T1000 (cell line): ENCODE data around the gene TAOK1.
A peak's percentile ranks its signal among the peaks of the same experiment; 100 is the strongest.

Experiments
- DNase-seq: peaks from one replicate; lab custom pipeline; 2025; ENCODE audit warnings: mixed read lengths; lab: John Stamatoyannopoulos, UW

Gene TAOK1

DNA sequence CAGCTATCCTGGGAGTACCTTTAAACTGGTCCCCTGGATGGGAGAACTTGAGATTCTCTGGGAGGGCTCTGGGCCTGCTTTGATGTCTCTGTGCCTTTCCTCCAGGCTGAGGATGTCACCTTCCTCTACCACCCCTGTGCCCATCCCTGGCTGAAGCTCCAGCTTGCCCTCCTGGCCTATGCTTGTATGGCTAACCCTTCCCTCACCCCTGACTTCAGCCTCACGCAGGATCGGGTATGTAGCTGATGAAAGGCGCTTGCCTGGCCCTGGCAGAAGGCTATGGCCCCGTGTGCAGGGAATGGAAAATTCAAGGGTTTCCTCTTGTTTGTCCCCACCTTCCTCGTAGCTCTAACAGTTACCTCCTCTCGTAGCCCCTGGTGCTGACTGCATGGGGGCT lies 181.3 kb downstream of the TAOK1 start:
- DNase-seq, result no peak

DNA sequence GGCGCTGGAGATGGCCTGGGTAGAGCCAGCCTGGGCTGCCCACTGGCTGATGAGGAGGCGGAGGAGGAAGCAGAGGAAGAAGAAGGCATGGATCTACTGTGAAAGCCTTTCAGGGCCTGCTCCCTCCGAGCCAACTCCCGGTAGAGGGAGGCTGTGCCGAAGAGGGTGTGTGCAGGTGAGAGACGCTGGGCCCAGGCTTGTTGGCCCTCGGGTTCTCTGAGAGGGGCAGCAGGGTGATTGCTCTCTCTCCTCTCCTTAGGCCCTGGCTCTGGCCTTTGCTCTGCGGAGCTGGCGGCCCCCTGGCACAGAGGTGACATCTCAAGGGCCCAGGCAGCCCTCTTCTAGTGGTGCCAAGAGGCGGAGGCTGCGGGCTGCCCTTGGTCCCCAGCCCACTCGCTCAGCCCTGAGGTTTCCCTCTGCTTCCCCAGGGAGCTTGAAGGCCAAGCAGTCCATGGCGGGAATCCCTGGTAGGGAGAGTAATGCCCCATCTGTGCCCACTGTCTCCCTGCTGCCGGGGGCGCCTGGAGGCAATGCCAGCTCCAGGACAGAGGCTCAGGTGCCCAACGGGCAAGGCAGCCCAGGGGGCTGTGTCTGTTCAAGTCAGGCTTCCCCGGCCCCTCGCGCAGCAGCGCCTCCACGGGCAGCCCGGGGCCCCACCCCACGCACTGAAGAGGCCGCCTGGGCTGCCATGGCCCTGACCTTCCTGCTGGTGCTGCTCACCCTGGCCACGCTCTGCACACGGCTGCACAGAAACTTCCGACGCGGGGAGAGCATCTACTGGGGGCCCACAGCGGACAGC lies 181.9 kb downstream of the TAOK1 start:
- DNase-seq, result no peak

DNA sequence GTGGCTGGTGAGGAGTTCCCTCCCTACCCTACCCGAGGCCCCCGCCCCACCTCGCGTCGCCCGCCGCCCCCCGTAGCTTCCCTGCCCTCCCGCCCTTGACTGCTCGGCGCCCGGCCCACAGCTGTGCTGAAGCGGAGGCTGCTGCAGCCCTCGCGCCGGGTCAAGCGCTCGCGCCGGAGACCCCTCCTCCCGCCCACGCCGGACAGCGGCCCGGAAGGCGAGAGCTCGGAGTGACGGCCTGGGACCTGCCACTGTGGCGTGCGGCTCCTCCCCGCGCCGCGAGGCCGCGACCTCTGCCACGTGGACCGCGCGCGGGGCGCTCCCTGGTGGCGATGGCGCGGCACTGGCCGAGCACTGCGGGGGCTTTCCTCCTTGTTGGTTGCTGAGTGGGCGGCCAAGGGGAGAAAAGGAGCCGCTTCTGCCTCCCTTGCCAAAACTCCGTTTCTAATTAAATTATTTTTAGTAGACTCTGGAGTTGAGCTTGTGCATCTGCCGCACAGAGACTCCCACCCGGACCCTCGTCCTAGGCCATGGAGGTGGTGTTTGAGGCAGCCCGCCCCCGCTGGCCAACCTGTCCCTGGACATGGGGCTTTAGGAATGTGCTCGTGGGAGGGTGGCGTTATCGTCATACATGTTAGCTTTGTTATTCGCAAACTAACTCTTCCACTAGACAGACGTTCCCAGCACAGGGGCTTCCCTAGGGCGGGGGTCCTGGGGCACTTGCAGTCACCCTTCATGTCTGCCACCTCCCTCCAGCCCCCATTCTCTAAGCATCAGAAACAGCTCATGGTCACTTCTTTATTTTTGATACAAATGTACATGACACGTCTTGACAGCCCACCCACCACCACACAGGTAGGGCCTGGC lies 182.8 kb downstream of the TAOK1 start:
- DNase-seq, result no peak

DNA sequence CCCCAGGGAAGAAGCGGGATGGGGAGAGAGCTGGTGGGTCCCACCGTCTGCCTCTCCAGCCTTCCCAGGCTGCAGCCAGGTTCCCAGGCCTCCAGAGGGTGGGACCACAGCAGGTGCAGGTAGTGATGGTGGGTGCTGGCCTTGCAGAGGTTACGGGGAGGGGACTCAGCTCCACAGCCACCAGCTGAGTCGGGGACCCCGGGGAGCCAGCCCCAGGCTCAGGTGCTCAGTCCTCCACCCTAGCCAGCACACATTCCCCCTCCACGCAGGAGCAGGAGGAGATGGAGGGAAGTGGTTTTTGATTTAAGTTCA lies 183.4 kb downstream of the TAOK1 start:
- DNase-seq, result no peak

DNA sequence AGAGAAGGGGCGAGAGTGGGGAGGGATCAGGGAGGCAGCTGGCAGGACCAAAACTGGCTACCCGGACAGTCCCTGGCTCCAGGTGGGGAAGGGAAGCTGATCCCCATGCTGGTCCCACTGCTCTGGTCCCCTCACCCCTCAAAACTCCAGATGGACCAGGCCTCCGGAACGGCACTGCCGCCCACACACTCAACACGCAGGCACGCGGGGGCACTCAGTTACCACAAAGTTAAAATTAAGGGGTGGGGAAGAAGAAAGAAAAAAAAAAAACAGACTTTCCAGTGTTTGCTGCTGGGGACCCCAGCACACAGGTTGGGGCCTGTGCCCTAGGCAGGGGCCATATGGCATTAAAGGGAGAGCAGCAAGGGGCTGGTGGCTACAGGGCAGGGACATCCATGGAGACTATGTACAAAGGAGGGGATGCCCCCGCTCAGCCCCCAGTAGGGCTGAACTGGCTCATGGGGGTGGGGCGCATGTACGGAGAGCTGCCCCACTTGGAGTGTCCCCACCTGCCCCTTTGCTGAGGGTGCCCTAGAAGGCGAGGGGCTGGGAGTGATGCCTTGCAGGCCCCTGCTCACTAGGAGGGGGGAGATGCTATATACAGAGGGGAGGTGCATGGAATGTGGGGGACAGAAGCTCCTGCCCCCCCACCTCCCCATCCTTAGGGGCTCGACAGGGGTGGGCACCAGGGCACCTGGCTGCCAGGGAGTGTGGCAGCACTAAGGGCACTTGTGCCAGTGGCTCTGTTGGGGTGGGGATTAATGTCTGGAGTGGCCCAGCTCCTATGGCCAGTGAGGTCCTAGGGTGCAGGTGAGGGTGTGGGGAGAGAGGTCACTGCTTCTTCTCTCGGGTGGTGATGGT lies 183.9 kb downstream of the TAOK1 start:
- no peak for DNase-seq

DNA sequence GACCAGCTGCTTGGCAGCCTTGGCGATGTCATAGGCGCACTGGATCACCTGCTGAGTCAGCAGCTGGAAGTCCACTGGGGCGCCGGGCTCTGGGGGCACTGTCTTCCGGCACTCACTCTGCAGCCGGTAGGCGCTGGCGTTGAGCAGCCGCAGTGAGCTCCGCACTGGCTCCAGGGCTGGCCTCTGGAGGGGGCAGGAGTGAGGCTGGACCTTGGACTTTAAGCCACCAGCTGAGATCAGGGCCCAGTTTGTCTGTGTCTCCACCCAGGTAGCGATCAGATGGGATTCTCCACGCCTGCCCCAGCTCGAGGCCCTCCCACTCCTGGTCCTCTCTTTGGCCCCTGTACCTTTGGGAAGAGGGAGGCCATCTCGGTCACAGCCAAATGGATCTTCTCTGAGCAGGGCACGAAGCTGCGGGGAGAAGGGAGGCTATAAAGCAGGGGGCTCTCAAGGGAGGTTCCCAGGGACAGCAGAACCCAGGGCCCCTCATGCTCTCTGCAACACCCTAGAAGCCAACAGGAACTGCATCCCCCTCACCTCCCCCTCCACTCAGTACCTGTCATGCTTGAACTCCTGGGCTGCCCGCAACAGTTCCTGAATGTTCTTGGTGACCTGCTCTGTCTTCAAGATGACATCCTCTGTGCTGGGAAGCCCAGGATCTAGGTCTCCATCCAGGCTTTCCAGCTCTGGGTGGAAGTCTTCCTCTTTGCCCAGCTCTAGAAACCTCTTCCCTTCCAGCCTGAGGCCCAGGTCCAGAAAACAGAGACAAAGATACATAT lies 184.8 kb downstream of the TAOK1 start:
- no peak for DNase-seq

DNA sequence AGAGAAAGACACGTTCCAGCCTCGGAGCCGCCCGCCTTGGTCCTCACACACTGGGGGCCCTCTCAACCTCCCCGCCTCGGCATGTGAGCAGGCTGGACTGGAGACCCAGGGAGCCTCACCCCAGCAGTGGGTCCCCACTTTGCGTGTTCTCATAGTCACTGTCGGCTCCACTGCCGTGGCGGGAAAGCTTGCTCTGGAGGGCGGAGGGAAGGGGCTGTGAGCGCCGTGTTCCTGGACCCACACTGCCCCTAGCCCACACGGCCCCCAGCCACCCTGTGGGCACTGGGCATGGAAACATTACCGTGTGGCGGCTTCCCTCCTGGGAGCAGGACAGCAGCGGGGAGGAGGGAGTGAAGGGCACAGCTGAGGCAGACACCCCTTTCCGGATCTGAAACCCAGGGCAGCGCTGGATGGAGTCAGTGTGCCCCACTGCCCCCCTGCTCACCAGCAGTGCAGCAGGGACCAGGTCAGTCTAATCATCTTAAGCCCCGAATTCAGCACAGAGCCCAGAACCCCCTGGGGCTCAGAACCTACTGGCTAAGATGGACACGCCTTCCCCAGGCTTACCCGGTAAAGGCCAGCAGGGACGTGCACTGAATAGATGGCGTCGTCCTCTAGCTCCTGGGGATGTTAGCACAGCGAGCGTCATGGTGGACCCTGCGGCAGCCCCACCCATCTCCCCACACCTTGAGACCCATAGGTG lies 185.5 kb downstream of the TAOK1 start:
- DNase-seq, result no peak

DNA sequence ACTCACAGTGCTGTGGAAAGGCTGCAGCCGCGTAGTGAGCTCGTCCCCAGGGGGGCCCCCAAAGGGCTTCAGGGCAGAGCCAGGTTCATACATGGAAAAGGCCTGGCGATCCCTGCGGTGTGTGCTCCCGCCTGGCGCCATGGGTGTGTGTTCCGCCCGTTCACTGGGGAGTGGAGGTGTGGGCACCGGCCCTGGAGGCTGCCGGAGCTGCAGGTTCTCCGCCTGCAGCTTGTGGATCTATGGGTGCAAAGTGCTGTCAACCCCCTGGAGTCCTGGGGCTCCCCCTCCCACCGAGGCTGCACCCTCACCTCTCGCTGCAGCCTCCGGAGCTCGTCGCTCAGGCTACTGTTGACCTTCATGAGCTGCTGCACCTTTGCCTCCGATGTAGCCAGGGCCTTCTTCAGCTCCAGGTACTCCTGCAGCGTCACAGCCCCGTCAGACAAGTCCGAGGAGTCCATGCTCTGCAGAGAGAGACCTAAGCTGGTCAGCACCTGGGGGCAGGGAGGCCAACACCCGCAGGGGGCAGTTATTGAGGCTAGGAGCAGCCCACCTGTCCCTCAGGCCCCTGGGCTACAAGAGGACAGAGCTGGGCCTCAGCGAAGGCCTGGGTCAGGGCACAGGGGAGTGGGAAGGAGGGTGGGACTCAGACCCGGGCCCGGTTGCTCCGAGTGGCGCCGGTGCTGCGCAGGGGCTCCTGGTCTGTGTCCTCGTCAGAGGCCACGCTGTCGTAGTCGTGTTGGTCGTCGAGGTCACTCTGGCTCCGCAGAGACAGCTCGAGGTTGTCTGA lies 186.2 kb downstream of the TAOK1 start:
- DNase-seq, result no peak

DNA sequence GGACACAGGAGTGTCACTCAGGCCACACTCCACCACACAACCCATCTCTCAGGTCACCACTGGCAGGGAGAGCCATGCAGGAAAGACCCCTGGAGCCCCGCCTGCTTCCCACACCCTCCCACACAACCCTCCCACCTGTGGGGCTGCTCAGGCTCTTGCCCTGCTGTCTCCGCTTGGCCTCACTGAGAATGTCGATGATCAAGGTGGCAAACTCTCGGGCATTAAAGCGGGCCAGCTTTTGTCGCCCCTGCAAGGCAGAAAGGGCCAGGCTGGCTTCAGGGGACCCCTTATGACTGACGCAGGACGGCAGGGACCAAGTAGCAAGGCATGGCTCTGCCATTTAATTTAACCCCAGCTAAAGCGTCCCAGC lies 186.8 kb downstream of the TAOK1 start:
- no peak for DNase-seq

DNA sequence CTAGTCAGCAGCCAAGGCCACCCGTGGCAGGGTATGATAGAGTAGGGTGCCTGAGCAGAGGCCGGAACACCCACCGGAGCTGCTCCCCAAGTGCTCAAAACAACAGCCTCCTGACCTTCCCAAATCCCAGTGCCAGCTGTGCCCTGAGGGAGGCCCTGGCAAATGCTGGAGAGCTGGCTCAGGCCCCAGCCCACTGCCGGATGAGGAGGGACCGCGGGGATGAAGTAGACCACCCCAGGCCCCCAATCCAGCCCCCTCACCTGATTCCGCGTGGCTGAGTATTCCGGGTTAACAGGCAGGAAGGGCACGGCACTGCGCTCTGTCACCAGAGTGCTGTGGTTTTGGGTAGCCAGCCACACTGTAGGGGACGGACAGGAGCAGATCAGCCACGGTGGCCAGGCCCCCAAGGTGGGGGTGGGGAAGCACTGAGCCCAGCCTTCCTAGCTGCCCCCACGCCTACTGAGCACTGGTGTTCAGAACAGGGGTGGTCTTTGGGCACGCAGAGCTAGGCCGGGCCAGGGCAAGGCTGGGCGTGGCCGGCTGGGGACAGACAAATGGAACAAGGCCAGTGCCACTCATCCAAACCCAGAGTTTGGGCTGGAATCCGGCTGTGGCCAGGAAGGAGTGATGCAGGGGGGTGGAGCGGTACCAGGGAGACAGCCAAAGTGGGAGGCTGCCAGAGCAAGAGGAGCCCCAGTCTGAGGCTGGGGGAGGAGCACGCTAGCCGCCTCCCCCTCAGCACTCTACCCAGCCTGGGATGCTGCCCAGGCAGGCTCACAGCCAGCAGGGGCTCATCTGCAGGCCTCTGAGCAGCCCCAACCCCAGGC lies 187.4 kb downstream of the TAOK1 start:
- DNase-seq, result no peak

DNA sequence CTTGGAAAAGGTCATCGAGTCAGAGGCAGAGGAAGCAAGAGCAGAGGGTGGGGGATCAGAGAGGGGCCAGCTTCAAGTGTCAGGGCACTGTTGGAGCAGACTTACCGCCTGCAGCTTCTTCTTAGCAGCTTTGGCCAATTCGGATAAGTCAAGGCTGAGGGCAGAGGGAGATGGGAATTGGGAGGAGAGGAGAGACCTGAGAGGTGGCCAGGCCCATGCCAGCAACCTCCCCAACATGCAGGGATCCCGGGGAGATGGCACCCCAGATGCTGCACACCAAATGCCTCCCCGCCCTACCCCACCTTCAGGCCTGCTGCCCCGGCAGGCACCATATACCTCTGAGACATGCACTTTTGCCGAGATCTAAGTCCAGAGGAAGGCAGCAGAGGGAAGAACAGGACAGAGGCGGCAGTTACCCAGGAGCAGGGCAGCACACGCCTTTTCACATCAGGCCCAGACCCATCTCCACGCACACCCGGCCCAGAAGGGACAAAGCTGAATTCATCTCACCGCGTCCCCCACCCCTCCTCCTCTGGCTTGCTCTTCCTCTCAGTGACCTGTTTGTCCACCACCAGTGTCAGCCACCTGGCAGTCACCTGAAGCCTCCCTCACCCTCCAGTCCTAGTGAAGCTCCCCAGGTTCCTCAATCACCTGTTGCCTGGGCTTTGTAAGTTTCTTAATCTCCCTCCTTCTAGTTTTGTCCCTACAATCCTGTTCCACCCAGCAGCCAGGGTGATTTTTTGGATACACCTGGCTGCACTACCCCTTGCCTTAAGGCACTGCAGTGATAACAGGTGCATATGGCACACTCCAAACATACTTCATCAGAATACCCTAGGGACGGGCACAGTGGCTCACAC lies 188.7 kb downstream of the TAOK1 start:
- DNase-seq, result no peak

DNA sequence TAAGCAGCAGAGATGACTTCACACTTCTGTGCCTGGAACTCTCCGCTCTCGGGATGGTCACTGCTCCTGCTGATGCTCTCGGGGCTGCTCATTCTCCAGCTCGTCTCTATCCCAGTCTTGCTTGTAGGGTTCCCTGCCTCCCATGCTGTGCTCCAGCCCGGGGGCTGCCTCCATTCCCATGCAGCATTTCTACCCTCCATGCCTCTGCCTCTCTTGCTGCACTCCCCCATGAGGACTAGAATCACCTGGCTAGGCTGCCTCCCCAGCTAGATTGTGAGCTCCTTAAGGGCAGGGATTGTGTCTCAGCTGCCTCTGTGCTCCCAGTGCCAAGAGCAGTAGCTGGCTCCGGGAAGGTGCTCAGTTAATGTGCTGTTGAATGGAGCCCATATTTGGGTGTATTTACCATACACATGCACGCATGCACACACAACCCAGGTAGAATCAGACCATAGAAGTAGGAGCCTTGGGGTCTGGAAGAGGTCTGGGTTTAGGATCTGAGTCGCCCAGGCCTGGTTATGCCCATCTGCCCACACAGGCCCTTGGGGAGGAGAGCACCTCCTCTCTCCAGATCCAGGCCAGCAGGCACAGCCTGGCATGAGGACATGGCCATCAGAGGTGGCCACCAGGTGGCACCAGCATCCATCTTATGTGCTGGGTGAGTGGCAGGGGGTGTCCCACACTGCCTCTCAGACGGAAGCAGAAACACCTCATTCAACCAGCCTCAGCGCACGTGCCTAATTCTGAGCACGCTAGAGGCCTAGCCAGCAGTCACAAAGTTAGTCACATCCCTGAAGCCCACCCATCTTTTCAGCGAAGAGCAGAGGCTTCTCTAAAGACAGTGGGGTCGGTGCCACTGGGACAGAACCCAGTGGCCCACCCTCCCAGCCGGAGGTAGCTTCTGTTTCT lies 190.0 kb downstream of the TAOK1 start:
- peak; percentile 75 for DNase-seq

DNA sequence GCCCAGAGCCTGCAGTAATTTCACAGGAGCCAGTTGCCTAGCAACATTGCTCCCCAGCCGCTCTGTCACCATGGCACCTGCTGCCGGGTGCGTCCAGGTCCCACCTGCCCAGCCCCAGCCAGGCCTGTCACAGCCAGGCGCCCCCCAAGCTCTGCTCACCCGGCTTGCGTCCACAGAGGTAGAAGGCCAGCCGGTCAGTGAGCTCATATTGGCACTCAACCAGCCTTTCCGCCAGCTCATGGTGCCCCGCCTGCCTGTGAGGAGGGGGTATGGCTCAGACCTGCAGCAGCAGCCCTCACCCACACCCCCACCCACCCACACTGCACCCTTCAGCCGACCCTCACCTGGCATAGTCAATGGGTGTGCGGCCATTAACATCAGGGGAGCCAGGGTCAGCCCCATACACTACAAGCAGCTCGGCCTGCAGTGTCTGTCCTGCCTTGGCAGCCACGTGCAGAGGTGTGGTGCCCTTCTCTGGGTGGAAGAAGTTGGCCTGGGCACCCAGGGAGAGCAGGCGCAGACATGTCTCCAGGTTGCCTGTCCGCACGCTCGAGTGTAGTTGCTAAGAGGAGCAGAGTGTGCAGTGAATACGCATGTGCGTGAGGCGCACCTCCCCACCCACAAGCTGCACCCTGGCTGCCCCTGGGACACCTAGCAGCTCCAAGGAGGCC lies 191.6 kb downstream of the TAOK1 start:
- no peak for DNase-seq

DNA sequence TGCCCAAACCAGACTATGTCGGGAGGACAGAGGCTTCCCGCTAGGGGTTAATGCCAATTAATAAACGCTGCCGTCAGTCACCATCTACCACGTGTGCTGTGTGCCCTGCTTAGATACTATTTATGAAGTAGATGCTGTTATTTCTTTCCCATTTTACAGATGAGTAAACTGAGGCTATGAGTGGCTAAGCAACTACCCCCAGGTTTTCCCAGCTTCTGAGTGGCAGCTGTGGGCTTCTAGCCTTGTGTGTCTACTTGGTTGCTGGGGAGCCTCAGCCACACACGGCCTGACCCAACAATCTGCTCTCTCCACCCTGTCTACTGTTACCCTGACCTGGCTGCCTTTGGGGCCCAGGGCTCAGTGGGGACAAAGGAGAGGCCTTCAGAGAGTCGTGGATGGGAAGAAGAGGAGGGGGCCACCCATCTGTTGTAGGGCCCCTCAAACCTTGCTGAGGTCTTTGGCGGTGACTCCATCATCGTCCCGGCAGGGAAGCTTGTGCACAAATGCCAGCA lies 192.1 kb downstream of the TAOK1 start:
- no peak for DNase-seq

DNA sequence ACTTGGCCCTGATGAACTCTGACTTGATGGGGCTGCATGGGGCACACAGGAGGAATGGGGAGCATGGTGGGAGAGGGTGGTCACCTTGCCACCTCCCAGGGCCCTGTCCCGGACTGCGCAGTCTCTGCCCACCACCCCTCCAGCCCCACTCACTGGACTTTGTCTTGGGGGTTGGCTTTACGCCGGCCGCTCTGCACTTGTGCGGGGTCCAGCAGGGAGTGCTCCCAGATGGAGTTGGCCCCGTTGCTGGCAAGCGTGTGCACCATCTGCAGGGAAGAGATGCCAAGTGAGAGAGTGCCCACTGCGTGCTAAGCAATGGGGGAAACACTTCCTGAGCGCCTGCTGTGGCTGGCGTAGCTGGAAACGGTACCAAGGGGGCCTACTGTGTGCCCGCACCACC lies 192.6 kb downstream of the TAOK1 start:
- DNase-seq, result no peak
